GM18526 (cell line): ENCODE measurements around the gene MAP2K1.

ENCODE experiments used
- POLR2A ChIP-seq: IDR thresholded peaks from 3 replicates; pipeline ENCODE4 v1.6.1; 2011; ENCODE audit not compliant: insufficient read length; ENCODE audit errors: extremely low read depth

Gene MAP2K1

DNA sequence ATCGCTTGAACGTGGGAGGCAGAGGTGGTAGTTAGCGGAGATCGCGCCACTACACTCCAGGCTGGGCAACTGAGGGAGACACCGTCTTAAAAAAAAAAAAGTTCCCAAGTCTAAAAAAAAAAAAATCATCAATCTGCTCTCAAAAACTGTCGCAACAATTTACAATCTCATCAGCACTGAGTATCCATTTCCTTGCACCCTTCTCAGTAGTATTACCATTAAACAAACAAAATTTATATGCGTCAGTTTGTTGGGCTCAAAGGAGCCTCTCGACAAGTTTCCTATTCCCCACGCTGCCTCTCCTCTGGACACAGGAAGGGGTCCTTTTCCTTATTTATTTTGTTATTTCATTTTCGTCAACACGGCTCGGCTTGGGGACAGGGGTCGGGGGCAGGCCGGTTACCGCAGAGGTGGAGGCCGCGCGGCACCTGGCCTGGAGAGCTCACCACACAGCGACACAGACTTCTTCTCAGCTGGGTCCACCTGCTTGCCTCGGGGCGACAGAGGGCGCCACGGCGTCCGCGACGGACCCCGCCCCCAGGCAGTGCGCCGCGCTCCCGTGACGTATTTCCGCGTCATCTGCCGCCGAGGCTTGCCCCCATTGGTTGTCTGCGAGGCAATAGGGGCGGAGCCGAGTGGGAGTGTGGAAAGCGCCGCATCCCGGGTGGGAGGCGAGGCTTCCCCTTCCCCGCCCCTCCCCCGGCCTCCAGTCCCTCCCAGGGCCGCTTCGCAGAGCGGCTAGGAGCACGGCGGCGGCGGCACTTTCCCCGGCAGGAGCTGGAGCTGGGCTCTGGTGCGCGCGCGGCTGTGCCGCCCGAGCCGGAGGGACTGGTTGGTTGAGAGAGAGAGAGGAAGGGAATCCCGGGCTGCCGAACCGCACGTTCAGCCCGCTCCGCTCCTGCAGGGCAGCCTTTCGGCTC is at the start of gene MAP2K1:
Gene MAP2K1, plus strand, starts transcription at position 709 of the 920 bp plus-strand sequence. CDS start 436 bp downstream, outside the sequence.
- TF ChIP-seq POLR2A: peak; percentile 66

DNA sequence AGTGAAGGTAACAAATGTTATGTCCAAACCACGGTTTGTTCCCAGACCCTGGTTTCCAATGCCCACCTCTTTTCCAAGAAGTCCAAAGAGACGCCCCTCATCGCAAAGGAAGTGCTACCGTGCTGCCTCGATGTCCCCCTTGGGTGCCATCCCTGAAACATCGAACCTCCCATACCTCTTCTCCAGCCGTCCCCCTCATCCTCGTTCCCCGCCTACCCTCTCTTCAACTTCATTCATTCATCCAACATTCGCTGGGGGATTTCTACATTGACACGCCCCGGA is 30.7 kb upstream of the MAP2K1 start:
- no peak for TF ChIP-seq POLR2A

DNA sequence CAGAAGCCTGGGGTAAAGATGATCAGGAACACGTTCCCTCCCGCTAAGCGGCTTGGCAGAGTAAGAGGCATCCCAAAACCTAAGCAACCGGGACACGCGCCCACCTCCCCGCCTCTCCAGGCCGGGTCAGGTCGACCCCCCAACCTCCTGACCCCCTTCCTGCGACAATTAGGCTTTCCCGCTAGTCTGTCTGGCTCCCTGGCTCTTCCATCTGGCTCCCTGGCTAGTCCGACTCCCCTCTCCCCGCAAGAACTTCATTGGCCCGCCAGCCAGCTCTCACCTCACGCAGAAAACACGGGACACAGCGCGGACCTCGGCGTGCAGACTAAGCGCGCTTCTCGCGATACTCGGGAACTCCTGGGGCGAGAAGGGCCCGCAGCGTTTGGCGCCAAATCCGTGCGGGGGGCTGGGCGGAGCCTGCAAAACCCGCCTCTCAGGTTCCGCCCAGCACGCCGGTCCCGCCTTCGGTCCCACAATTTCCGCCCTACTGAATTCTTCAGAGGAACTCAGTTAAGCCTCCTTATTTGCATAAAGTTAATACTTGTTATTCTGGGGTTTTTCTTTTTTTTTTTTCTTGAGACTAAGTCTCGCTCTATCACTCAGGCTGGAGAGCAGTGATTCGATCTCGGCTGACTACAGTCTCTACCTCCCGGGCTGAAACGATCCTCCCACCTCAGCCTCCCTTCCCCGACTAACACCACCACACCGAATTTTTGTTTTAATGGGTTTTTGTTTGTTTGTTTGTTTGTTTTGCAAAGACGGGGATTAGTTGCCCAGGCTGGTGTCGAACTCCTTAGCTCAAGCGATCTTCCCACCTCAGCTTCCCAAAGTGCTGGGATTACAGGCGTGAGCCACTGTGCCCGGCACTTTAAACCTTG is 30.1 kb upstream of the MAP2K1 start, which contains the start of gene TIPIN:
Gene TIPIN, minus strand, starts transcription at position 327 of the 878 bp plus-strand sequence. CDS start 3,738 bp downstream, outside the sequence.
- peak; percentile 87 for TF ChIP-seq POLR2A

DNA sequence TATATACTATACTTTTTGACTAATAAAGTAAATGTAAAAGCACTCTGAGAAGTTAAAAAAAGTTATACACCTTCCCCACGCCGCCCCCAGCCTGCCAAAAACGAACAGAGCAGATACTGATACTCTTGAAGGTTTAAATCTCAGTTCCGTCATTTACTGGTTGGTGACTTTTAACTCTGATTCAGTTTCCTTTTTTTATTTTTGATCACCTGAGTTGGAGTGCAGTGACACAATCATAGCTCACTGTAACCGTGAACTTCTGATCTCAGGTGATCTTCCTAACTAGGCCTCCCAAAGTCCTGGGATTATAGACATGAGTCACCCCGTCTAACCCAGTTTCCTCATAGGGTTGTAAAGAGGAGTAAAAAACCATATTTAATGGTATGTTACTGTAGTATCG is 27.0 kb upstream of the MAP2K1 start:
- no peak for TF ChIP-seq POLR2A

DNA sequence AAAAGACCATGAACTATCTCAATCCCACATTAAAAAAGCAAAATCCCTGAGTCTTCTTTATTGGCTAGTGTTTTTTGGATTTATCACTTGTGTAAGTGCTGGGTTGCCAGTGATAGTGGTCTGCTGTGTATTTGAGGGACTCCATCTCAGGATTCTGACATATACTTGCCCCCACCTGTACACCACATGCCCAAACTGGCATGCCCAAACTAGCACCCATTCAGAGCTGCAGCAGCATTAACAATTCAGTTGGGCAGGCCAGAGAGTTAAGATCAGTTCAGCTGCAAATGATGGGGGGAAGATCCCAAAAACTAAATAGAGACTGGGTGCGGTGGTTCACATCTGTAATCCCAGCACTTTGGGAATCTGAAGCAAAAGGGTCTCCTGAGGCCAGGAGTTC is 23.9 kb upstream of the MAP2K1 start:
- no peak for TF ChIP-seq POLR2A

DNA sequence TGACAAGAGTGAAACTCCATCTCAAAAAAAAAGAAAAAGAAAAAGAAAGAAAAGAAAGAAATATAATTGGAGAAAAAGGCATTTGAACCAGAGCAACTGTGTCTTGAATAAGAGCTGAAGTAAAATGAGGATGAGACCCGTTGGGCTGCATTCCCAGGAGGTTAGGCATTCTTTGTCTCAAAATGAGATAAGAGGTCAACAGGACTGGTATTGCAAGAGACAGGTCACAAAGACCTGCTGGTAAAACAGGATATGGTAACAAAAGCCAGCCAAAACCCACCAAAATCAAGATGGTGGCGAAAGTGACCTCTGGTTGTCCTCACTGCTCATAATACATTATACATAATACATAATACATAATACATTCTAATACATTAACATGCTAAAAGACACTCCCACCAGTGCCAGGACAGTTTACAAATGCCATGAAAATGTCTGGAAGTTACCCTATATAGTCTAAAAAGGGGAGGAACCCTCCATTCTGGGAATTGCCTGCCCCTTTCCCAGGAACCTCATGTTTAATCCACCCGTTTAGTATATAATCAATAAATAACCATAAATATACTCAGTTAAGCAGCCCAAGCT is 21.7 kb upstream of the MAP2K1 start:
- TF ChIP-seq POLR2A: no peak

DNA sequence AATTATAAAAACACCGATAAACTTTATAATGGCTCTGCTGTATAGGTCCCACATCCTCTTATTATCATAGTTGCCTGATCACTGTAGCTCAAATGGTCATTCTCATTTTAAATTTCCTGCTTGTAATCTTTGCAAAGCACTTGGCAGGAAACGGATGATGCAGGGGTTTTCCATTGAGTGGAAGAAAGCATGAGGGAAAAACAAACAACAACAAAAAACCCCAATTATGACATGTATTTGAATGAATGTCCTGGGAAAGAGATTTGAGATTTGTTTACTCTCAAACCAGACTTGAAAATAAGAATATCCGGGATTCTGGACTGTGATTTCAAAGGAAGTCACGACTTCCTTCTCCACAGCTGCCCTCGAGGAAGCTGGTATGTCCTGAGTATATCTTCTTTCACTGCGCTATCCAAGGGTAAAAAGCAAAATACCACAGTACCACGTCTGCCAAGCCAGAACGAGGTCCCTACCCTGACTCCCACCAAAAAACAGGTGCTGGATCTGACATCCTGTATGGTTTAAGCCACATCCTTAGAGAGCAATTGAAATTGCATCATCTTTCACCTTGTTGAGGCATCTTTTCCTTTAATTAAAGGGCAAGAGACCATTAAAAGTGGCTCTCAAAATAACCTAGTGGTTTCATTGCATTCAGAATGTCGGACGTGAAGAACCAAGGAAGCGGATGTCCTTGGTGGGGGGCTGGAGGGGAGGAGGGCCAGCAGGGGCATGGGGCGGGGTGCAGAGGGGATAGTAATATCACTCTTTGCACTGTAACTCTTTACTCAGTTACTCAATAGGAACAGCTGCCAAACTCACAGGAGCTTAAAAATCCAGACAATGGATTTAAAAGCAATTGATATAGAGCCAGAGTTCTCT is 16.7 kb upstream of the MAP2K1 start:
- no peak for TF ChIP-seq POLR2A

DNA sequence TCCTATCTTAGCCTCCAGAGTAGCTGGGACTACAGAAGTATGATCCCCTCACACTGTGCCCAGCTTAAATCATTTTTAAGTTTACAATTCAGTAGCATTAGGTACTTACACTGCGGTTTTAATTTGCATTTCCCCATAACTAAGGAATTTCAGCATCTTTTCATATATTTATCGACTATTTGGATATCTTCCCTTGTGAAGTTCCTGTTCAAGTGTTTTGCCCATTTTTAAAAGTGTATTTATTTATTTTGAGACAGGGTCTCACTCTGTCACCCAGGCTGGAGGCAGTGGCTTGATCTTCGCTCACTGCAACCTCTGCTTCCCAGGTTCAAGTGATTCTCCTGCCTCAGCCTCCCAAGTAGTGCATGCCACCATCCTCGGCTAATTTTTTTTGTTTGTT is 12.5 kb upstream of the MAP2K1 start:
- TF ChIP-seq POLR2A: no peak

DNA sequence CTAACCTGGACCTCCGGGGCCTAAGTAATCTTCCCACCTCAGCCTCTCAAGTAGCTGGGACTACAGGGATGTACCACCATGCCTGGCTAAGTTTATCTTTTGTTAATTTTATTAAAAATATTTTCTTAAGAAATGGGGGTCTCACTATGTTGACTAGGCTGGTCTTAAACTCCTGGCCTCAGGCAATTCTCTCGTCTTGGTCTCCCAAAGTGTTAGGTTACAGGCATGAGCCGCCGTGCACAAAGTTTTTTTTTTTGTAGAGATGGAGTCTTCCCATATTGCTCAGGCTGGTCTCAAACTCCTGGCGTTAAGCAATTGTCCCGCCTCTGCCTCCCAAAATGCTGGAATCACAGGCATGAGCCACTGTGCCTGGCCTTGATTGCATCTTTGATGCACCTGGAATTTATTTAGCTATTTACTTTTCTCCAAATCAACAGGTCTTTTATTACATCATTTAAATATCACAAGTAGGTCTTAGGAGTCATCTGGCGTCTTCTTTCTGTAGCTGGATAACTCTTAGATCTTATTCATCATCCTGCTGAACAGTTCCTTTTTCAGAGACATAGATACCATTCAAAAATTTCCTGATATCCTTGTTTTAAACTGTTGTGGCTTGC is 7.8 kb upstream of the MAP2K1 start:
- TF ChIP-seq POLR2A: no peak

DNA sequence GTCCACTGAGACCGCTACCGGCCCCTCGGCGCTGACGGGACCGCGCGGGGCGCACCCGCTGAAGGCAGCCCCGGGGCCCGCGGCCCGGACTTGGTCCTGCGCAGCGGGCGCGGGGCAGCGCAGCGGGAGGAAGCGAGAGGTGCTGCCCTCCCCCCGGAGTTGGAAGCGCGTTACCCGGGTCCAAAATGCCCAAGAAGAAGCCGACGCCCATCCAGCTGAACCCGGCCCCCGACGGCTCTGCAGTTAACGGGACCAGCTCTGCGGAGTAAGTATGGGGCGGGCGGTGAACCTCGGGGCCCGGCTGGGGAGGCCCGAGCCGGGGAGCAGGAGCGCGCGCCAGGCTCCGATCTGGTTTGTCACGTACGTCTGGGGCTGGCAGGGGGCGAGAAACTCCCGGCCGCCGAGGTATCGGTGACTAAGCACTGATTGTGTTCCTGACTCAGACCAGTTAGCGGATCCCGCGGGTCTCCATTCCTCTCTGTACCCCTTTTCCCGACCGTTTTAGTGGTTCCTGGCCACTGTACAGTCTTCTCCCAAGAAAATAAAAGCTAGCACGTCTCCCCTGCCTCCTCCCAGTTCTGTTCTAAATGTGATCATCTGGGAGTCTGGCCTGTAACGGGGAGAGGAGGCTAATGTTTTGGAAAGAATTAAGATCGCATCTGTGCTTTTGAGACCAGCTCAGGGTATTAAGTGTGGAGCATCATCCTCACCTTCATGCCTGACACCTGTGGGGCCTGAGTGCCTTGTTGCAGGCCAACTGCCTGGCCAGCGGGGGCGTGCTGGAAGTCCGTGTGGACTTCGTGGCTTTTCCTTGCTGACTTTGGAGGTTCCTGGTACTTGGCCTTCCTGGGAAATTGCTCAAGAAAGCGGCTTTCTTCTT is 691 bp downstream of the MAP2K1 start:
- TF ChIP-seq POLR2A: no peak

DNA sequence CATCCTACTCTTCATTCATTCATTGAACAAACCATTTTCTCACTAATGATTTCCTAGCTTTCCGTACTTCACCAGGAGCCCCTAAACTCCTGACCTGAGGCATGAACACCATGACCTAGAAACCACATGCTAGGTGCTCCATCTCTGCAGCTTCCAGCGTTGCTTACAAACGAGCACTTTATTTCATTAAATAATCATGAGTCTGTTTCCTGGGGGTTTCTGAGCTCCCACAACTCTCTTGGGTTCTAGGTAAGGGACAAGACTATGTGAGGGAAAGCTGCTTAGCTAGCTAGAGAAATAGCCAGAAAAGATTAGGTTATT is 1.3 kb downstream of the MAP2K1 start:
- TF ChIP-seq POLR2A: no peak

DNA sequence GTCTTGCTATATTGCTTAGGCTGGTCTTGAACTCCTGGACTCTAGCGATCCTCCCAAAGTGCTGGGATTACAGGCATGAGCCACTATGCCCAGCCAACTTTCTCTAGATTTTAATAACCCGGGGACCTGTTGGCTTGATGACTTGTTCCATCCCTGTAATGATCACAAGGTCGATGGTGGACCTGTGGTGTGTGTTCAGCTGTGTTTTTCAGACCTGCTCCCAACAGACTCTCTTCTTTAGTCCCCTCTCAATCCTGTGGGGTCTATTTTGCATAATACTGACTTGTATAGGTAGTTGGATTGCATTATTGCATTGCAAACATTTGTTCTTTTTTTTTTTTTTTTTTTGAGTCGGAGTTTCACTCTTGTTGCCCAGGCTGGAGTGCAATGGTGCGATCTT is 1.9 kb downstream of the MAP2K1 start:
- TF ChIP-seq POLR2A: no peak

DNA sequence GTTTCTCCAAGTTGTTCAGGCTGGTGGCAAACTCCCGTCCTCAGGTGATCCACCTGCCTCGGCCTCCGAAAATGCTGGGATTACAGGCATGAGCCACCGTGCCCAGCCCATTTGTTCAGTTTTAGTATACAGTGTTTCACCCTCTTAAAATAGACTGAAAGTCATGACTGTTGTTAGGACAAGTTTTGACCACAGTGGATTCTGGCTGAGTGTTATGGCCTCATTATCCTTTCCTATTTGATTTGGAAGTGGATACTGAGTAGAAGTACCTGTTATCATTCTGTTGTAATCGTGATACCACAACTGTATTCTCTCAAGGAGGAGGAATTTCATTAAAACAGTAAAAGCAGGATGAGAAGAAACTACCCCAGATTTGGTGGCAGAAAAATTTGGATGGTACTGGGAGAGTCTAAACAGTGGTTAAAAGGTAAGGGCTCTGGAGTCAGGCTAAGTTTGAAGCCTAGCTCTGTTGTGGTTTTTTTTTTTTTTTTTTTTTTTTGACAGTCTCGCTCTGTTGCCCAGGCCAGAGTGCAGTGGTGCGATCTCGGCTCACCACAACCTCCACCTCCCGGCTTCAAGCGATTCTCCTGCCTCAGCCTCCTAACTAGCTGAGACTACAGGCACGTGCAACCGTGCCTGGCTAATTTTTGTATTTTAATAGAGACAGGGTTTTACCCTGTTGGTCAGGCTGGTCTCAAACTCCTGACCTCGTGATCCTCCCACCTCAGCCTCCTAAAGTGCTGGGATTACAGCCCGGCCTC is 2.6 kb downstream of the MAP2K1 start:
- TF ChIP-seq POLR2A: no peak
